Subcutaneous abdominal adipose tissue (tissue), 5 donors: ENCODE data around the gene WDR73.

Source experiments
- H3K27ac ChIP-seq: one replicate; pipeline ENCODE4 v1.7.0; 2013; ENCODE audit warnings: low read depth, mild to moderate bottlenecking, inconsistent platforms, low read length, moderate library complexity
- H3K27me3 ChIP-seq, 5 donors: one replicate each; pipeline ENCODE4 v1.7.0; 2013; ENCODE audit warnings: low read length in 5 of 5, inconsistent platforms in 1 of 5; ENCODE audit not compliant: control insufficient read depth in 5 of 5, insufficient read depth in 4 of 5
- H3K36me3 ChIP-seq, 5 donors: one replicate each; pipeline ENCODE4 v1.7.0; 2013; ENCODE audit warnings: low read length in 5 of 5; ENCODE audit not compliant: control insufficient read depth in 5 of 5, insufficient read depth in 5 of 5
- H3K4me1 ChIP-seq, 5 donors: one replicate each; pipeline ENCODE4 v1.7.0; 2013; ENCODE audit warnings: low read length in 5 of 5, mild to moderate bottlenecking in 3 of 5, moderate library complexity in 1 of 5; ENCODE audit not compliant: control insufficient read depth in 5 of 5, insufficient read depth in 5 of 5
- H3K4me3 ChIP-seq, 5 donors: one replicate each; pipeline ENCODE4 v1.7.0; 2013; ENCODE audit warnings: low read length in 5 of 5, low read depth in 1 of 5
- H3K9ac ChIP-seq, 5 donors: one replicate each; pipeline ENCODE4 v1.7.0; 2013; ENCODE audit warnings: low read length in 5 of 5, mild to moderate bottlenecking in 4 of 5, moderate library complexity in 3 of 5
- H3K9me3 ChIP-seq, 5 donors: one replicate each; pipeline ENCODE4 v1.7.0; 2013; ENCODE audit warnings: low read length in 5 of 5; ENCODE audit not compliant: control insufficient read depth in 5 of 5
- donor health status: healthy.
- donor health status: healthy.
- donor health status: healthy.
- donor health status: healthy.
- donor health status: healthy.

Gene WDR73

GRCh38 chr15:84629033-84629432, 25.1 kb downstream of the WDR73 start:
- Histone ChIP-seq H3K9me3 (no peaks in the 10 kb centered on the region), H3K4me3 (no peak overlapping the region), H3K27me3 (no peaks in the 10 kb centered on the region), H3K9ac (no peak overlapping the region), H3K36me3 (peaks cover 0 to 5% (median 0%) of the 10 kb centered on the region in 5 donors), H3K27ac (no peak overlapping the region), H3K4me1 (peaks cover 13 to 45% (median 42%) of the 10 kb centered on the region in 5 donors)

- Histone ChIP-seq H3K27me3 (no peaks in the 10 kb centered on the region), H3K4me1 (peaks cover 5 to 20% (median 16%) of the 10 kb centered on the region in 5 donors), H3K9ac (no peak overlapping the region), H3K27ac (peak overlapping the region; percentile 52), H3K9me3 (peaks cover 6 to 23% (median 19%) of the 10 kb centered on the region in 5 donors), H3K4me3 (no peak overlapping the region), H3K36me3 (peaks cover 0 to 30% (median 26%) of the 10 kb centered on the region in 5 donors)
Observed at GRCh38 chr15:84625123-84625522, 29.0 kb downstream of the WDR73 start.

- Histone ChIP-seq H3K27ac (peak overlapping the region; percentile 52), H3K4me3 (no peak overlapping the region), H3K27me3 (no peaks in the 10 kb centered on the region), H3K9me3 (peaks cover 6 to 23% (median 19%) of the 10 kb centered on the region in 5 donors), H3K9ac (peak overlapping the region in 1 of 5 donors; percentile 30), H3K36me3 (peaks cover 0 to 30% (median 26%) of the 10 kb centered on the region in 5 donors), H3K4me1 (peaks cover 5 to 18% (median 14%) of the 10 kb centered on the region in 5 donors)
Observed at GRCh38 chr15:84624359-84624758, 29.7 kb downstream of the WDR73 start.

- Histone ChIP-seq H3K4me1 (peaks cover 5 to 36% (median 24%) of the 10 kb centered on the region in 5 donors), H3K27ac (no peak overlapping the region), H3K4me3 (peak overlapping the region in 4 of 5 donors; percentile 7 to 30 (median 22)), H3K27me3 (no peaks in the 10 kb centered on the region), H3K36me3 (peaks cover 0 to 27% (median 25%) of the 10 kb centered on the region in 5 donors), H3K9ac (no peak overlapping the region), H3K9me3 (peaks cover 6 to 23% (median 19%) of the 10 kb centered on the region in 5 donors)
Observed at GRCh38 chr15:84621358-84621979, 32.6 kb downstream of the WDR73 start.

- Histone ChIP-seq H3K9me3 (peaks cover 6 to 23% (median 19%) of the 10 kb centered on the region in 5 donors), H3K27me3 (no peaks in the 10 kb centered on the region), H3K4me1 (peaks cover 7 to 40% (median 26%) of the 10 kb centered on the region in 5 donors), H3K4me3 (peak overlapping the region in 3 of 5 donors; percentile 19 to 30 (median 22)), H3K27ac (no peak overlapping the region), H3K9ac (no peak overlapping the region), H3K36me3 (peaks cover 0 to 27% (median 25%) of the 10 kb centered on the region in 5 donors)
Observed at GRCh38 chr15:84620626-84621025, 33.5 kb downstream of the WDR73 start.

GRCh38 chr15:84616235-84616634, 37.8 kb downstream of the WDR73 start:
- Histone ChIP-seq H3K27me3 (no peaks in the 10 kb centered on the region), H3K9me3 (peaks cover 1 to 10% (median 9%) of the 10 kb centered on the region in 5 donors), H3K4me3 (no peak overlapping the region), H3K9ac (no peak overlapping the region), H3K27ac (peak overlapping the region; percentile 62), H3K4me1 (peaks cover 2 to 32% (median 12%) of the 10 kb centered on the region in 5 donors), H3K36me3 (peaks cover 0 to 8% (median 8%) of the 10 kb centered on the region in 5 donors)

GRCh38 chr15:84611631-84612030, 42.5 kb downstream of the WDR73 start:
- H3K9me3 ChIP-seq = no peaks in the 10 kb centered on the region
- H3K27ac ChIP-seq = no peak overlapping the region
- H3K4me1 ChIP-seq = peaks cover 8 to 33% (median 21%) of the 10 kb centered on the region in 5 donors

GRCh38 chr15:84609818-84610525, 44.1 kb downstream of the WDR73 start:
- Histone ChIP-seq H3K27me3 (no peaks in the 10 kb centered on the region), H3K9me3 (no peaks in the 10 kb centered on the region), H3K4me3 (no peak overlapping the region), H3K9ac (peak overlapping the region in 1 of 5 donors; percentile 26), H3K4me1 (peaks cover 7 to 35% (median 28%) of the 10 kb centered on the region in 5 donors), H3K27ac (peak overlapping the region; percentile 23), H3K36me3 (peaks cover 0 to 14% (median 7%) of the 10 kb centered on the region in 5 donors)

More at GRCh38 chr15:84611631-84612030, 42.5 kb downstream of the WDR73 start:
- Histone ChIP-seq H3K36me3 (peaks cover 0 to 4% (median 2%) of the 10 kb centered on the region in 5 donors), H3K27me3 (no peaks in the 10 kb centered on the region), H3K9ac (no peak overlapping the region), H3K4me3 (no peak overlapping the region)

- peaks cover 0 to 21% (median 14%) of the 10 kb centered on the region in 5 donors for H3K36me3 ChIP-seq
- H3K9me3 ChIP-seq = no peaks in the 10 kb centered on the region
- no peaks in the 10 kb centered on the region for H3K27me3 ChIP-seq
- H3K4me3 ChIP-seq = no peak overlapping the region
- H3K4me1 ChIP-seq = peaks cover 7 to 46% (median 33%) of the 10 kb centered on the region in 5 donors
- H3K27ac ChIP-seq = no peak overlapping the region
- H3K9ac ChIP-seq = no peak overlapping the region
Observed at GRCh38 chr15:84608707-84609284, 45.3 kb downstream of the WDR73 start.
